Upper lobe of left lung (tissue), 4 donors: Measurements from ENCODE around the gene RYR1.

Source experiments
- CTCF ChIP-seq, 6 experiments: fragments of 450-650 bp in 4 of 6; fragments of 200-600 bp in 2 of 6; sonication (generic) in 2 of 6; IDR thresholded peaks; one replicate each; pipeline ENCODE4 v1.5.1; 2016 to 2019; ENCODE audit warnings: antibody characterized with exemption in 6 of 6
- POLR2A ChIP-seq, 4 donors: fragments of 450-650 bp; IDR thresholded peaks; one replicate each; pipeline ENCODE4 v1.5.1; 2016 to 2017; ENCODE audit warnings: antibody characterized with exemption in 4 of 4, mild to moderate bottlenecking in 2 of 4

GRCh38 chr19:38516802-38517201, 83.3 kb downstream of the RYR1 start:
- TF ChIP-seq CTCF (IDR thresholded peaks at IDR 0.05) (no peak), POLR2A (IDR thresholded peaks at IDR 0.05) (no peak)
